ENCODE data around the gene COMMD8. TPM values are rescaled to one million over a fixed set of nuclear protein-coding genes. Genes with fewer than 3 reads are reported as not detected.

Gene COMMD8
- total and polyA plus RNA-seq, 10 of the 15 experiments (the other 5 are each of a cell fraction or from before 2014, with no cell fraction given) = 27.6 to 156 (median 48.4) TPM

GRCh38 chr4:47465004-47465403 lies 1.5 kb upstream of the COMMD8 start (continued):
- TF ChIP-seq RAD21 (IDR thresholded peaks at IDR 0.05; ENCODE audit: insufficient read depth, low read depth, low read length) (no peak), BCLAF1 (IDR thresholded peaks at IDR 0.05) (no peak), SUPT20H (IDR thresholded peaks at IDR 0.05; ENCODE audit: borderline replicate concordance, control insufficient read depth, low read depth, low read length) (no peak), BHLHE40 (IDR thresholded peaks at IDR 0.05; ENCODE audit: borderline replicate concordance in 1 of 2, low read depth in 2 of 2, low read length in 1 of 2) (no peak), FOXK2 (IDR thresholded peaks at IDR 0.05) (no peak), KLF5 (IDR thresholded peaks at IDR 0.05; ENCODE audit: partially characterized antibody) (no peak), TARDBP (IDR thresholded peaks at IDR 0.05; ENCODE audit: borderline replicate concordance) (no peak), RAD51 (IDR thresholded peaks at IDR 0.05) (no peak), USF1 (IDR thresholded peaks at IDR 0.05; ENCODE audit: borderline replicate concordance, extremely low read length, insufficient read depth, low read depth, low read length) (no peak), RBBP5 (conservative IDR thresholded peaks at IDR 0.05) (no peak), ZBTB33 (IDR thresholded peaks at IDR 0.05) (0 out of 2 replicates have a peak, but pooled peaks have one; percentile 20), BMI1 (IDR thresholded peaks at IDR 0.05; ENCODE audit: borderline replicate concordance) (no peak), KDM1A (IDR thresholded peaks at IDR 0.05; ENCODE audit: borderline replicate concordance) (no peak), PKNOX1 (IDR thresholded peaks at IDR 0.05) (no peak), CBX5 (IDR thresholded peaks at IDR 0.05; ENCODE audit: low read depth) (no peak), SREBF2 (IDR thresholded peaks at IDR 0.05; ENCODE audit: low read length) (no peak), POLR2A (IDR thresholded peaks at IDR 0.05; ENCODE audit: low read depth, low read length) (no peak), PML (IDR thresholded peaks at IDR 0.05; ENCODE audit: low read length) (no peak), WRNIP1 (IDR thresholded peaks at IDR 0.05; ENCODE audit: borderline replicate concordance, low read depth, low read length) (no peak), RELB (IDR thresholded peaks at IDR 0.05; ENCODE audit: low read depth) (no peak), PAX8 (IDR thresholded peaks at IDR 0.05) (peak; percentile 31; the same call in 1 of the 2 replicates), MLLT1 (IDR thresholded peaks at IDR 0.05) (no peak), IKZF1 (conservative IDR thresholded peaks at IDR 0.05) (no peak)
